ENCODE results near the gene SMIM22. TPM values are rescaled to one million over a fixed set of nuclear protein-coding genes. Genes with fewer than 3 reads are reported as not detected.

Gene SMIM22
- total and polyA plus RNA-seq, 2 donors (not counting 1 experiment from before 2014, with no cell fraction given), result not detected

GRCh38 chr16:4787068-4787467, 8.1 kb upstream of the SMIM22 start:
- no peaks in the 10 kb centered on the region for H4K20me1 ChIP-seq (ENCODE audit: control insufficient read depth, extremely low read depth, insufficient read depth, low read length)
- H3K9me3 ChIP-seq (ENCODE audit: control insufficient read depth, insufficient read depth, low read depth, low read length), result no peaks in the 10 kb centered on the region
- no peak for TF ChIP-seq CTCF (conservative IDR thresholded peaks at IDR 0.05 in 1 of 2, IDR thresholded peaks at IDR 0.05 in 1 of 2; ENCODE audit: low read depth in 1 of 2, low read length in 2 of 2)
- no peak for TF ChIP-seq EZH2 (IDR thresholded peaks at IDR 0.05; ENCODE audit: low read length, missing control alignments)
- no peak overlapping the region for H3K9ac ChIP-seq (ENCODE audit: insufficient read depth, low read length)
- no peaks in the 10 kb centered on the region for H3K27me3 ChIP-seq (ENCODE audit: control insufficient read depth, insufficient read depth, low read length)
- H3K36me3 ChIP-seq (ENCODE audit: control insufficient read depth, insufficient read depth, low read length), result no peaks in the 10 kb centered on the region
- H2AFZ ChIP-seq (ENCODE audit: low read length), result no peak overlapping the region
- no peaks in the 10 kb centered on the region for H3K79me2 ChIP-seq (ENCODE audit: control insufficient read depth, insufficient read depth, low read length)
- no peak for DNase-seq (ENCODE audit: low read depth in 2 of 2)
- H3K27ac ChIP-seq (ENCODE audit: insufficient read depth, low read length), result no peak overlapping the region
- no peaks in the 10 kb centered on the region for H3K4me1 ChIP-seq (ENCODE audit: control insufficient read depth, extremely low read depth, insufficient read depth, low read length)
- H3K4me2 ChIP-seq (ENCODE audit: extremely low read depth, insufficient read depth, low read length), result no peak overlapping the region
- no peak overlapping the region for H3K4me3 ChIP-seq (replicated peaks in 1 of 4; ENCODE audit: control extremely low read depth in 1 of 4, insufficient read depth in 1 of 4, low read depth in 3 of 4, low read length in 4 of 4)

- H3K27me3 ChIP-seq (ENCODE audit: control insufficient read depth, insufficient read depth, low read length), result no peaks in the 10 kb centered on the region
- H3K4me3 ChIP-seq (replicated peaks in 1 of 4; ENCODE audit: control extremely low read depth in 1 of 4, insufficient read depth in 1 of 4, low read depth in 3 of 4, low read length in 4 of 4), result no peak within 1 kb of the TSS
- no peaks in the 10 kb centered on the region for H3K36me3 ChIP-seq (ENCODE audit: control insufficient read depth, insufficient read depth, low read length)
- no peak within 1 kb of the TSS for H3K4me2 ChIP-seq (ENCODE audit: extremely low read depth, insufficient read depth, low read length)
- TF ChIP-seq CTCF (conservative IDR thresholded peaks at IDR 0.05 in 1 of 2, IDR thresholded peaks at IDR 0.05 in 1 of 2; ENCODE audit: low read depth in 1 of 2, low read length in 2 of 2) (no peak), EZH2 (IDR thresholded peaks at IDR 0.05; ENCODE audit: low read length, missing control alignments) (no peak)
- H4K20me1 ChIP-seq (ENCODE audit: control insufficient read depth, extremely low read depth, insufficient read depth, low read length), result no peaks in the 10 kb centered on the region
- no peaks in the 10 kb centered on the region for H3K9me3 ChIP-seq (ENCODE audit: control insufficient read depth, insufficient read depth, low read depth, low read length)
- H3K27ac ChIP-seq (ENCODE audit: insufficient read depth, low read length), result no peak within 1 kb of the TSS
- H3K79me2 ChIP-seq (ENCODE audit: control insufficient read depth, insufficient read depth, low read length), result no peaks in the 10 kb centered on the region
- no peak within 1 kb of the TSS for H3K9ac ChIP-seq (ENCODE audit: insufficient read depth, low read length)
- no peak within 1 kb of the TSS for H2AFZ ChIP-seq (ENCODE audit: low read length)
- H3K4me1 ChIP-seq (ENCODE audit: control insufficient read depth, extremely low read depth, insufficient read depth, low read length), result no peaks in the 10 kb centered on the region
- no peak for DNase-seq (ENCODE audit: low read depth in 2 of 2)
Observed at GRCh38 chr16:4787627-4788482, 7.3 kb upstream of the SMIM22 start, which contains the start of gene SEPTIN12. TSS of gene SEPTIN12 (minus strand) at chr16:4788345. CDS start at chr16:4787645, 700 bp downstream.

GRCh38 chr16:4788489-4788889, 6.7 kb upstream of the SMIM22 start:
- Histone ChIP-seq H3K79me2 (ENCODE audit: control insufficient read depth, insufficient read depth, low read length) (no peaks in the 10 kb centered on the region), H3K4me2 (ENCODE audit: extremely low read depth, insufficient read depth, low read length) (no peak overlapping the region), H3K9me3 (ENCODE audit: control insufficient read depth, insufficient read depth, low read depth, low read length) (no peaks in the 10 kb centered on the region), H3K36me3 (ENCODE audit: control insufficient read depth, insufficient read depth, low read length) (no peaks in the 10 kb centered on the region), H3K27ac (ENCODE audit: insufficient read depth, low read length) (no peak overlapping the region), H3K9ac (ENCODE audit: insufficient read depth, low read length) (no peak overlapping the region), H3K4me1 (ENCODE audit: control insufficient read depth, extremely low read depth, insufficient read depth, low read length) (no peaks in the 10 kb centered on the region), H3K27me3 (ENCODE audit: control insufficient read depth, insufficient read depth, low read length) (no peaks in the 10 kb centered on the region), H4K20me1 (ENCODE audit: control insufficient read depth, extremely low read depth, insufficient read depth, low read length) (no peaks in the 10 kb centered on the region), H2AFZ (ENCODE audit: low read length) (no peak overlapping the region), H3K4me3 (replicated peaks in 1 of 4; ENCODE audit: control extremely low read depth in 1 of 4, insufficient read depth in 1 of 4, low read depth in 3 of 4, low read length in 4 of 4) (no peak overlapping the region)
- DNase-seq (ENCODE audit: low read depth in 2 of 2), result no peak
- no peak for TF ChIP-seq CTCF (conservative IDR thresholded peaks at IDR 0.05 in 1 of 2, IDR thresholded peaks at IDR 0.05 in 1 of 2; ENCODE audit: low read depth in 1 of 2, low read length in 2 of 2)
- TF ChIP-seq EZH2 (IDR thresholded peaks at IDR 0.05; ENCODE audit: low read length, missing control alignments), result no peak
